GM12891 (cell line): Measurements from ENCODE around the gene DERL3. TPM values are rescaled to one million over a fixed set of nuclear protein-coding genes. Genes with fewer than 3 reads are reported as not detected.
"Not testable (repeated sequence)": the region's sequence is repeated elsewhere in the genome, so short reads cannot be mapped to it uniquely, and the experiment has no call there.

Experiments
- DNase-seq: peaks from one replicate; pipeline ENCODE4 v3.0.0; 2011; ENCODE audit warnings: low spot score; ENCODE audit not compliant: insufficient read length
- FAIRE-seq: peaks from 2 replicates; lab custom pipeline; 2011; peaks lifted over from hg19 to GRCh38; lab: Jason Lieb, UNC
- PAX5 ChIP-seq: IDR thresholded peaks from 2 replicates; pipeline ENCODE4 v1.6.1; 2011; ENCODE audit warnings: low read length, moderate library complexity, mild to moderate bottlenecking; ENCODE audit not compliant: insufficient read depth, severe bottlenecking
- POLR2A ChIP-seq: IDR thresholded peaks from 2 replicates; pipeline ENCODE4 v1.6.1; 2011; ENCODE audit warnings: low read depth, low read length, control low read depth
- POLR2AphosphoS5 ChIP-seq: IDR thresholded peaks from 2 replicates; pipeline ENCODE4 v1.6.1; 2011; ENCODE audit warnings: low read depth, low read length, control low read depth
- POU2F2 ChIP-seq: IDR thresholded peaks from 2 replicates; pipeline ENCODE4 v1.6.1; 2011; ENCODE audit warnings: low read depth, mild to moderate bottlenecking, control low read depth, low read length, moderate library complexity
- SPI1 ChIP-seq: IDR thresholded peaks from 2 replicates; pipeline ENCODE4 v1.6.1; 2011; ENCODE audit warnings: low read depth, low read length, control low read depth
- TAF1 ChIP-seq: IDR thresholded peaks from 2 replicates; pipeline ENCODE4 v1.6.1; 2011; ENCODE audit warnings: low read depth, low read length, control low read depth
- polyA plus RNA-seq: library from polyadenylated mRNA; unstranded; fragments of >200 nt; gene quantifications from one replicate; pipeline ENCODE4 v1.2.1, GENCODE V29; 2012; ENCODE audit warnings: low read depth, missing spikeins, inconsistent platforms; ENCODE audit not compliant: missing spikeins

Gene DERL3
- polyA plus RNA-seq, result 9.4 TPM

GRCh38 chr22:23838681-23839468 lies at the start of gene DERL3:
Gene DERL3 (minus strand): TSS chr22:23839006. CDS start chr22:23838987, 19 bp downstream.
- TF ChIP-seq TAF1, result no peak
- TF ChIP-seq POLR2A, result no peak
- TF ChIP-seq SPI1, result peak; percentile 69
- TF ChIP-seq PAX5, result no peak
- DNase-seq (peak; percentile 94), FAIRE-seq (peak; percentile 100)

DNA sequence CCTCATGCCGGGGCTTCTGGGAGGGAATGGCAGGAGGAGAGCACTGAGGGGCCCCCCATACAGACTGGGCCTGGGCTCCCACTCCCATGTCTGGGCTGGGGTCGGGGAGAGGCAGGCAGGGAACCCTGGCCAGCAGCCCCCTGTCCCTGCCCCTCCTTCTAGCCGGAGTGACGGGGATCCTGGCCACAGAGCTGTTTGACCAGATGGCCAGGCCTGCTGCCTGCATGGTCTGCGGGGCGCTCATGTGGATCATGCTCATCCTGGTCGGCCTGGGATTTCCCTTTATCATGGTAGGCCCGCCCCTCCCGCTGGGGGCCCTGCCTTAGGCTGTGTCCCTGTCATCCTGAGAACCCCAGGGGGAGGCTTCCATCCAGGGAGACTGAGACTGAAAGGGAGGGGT lies 45.3 kb upstream of the DERL3 start:
- no peak for FAIRE-seq
- no peak for TF ChIP-seq TAF1
- no peak for TF ChIP-seq PAX5
- no peak for TF ChIP-seq POU2F2
- no peak for TF ChIP-seq SPI1
- no peak for TF ChIP-seq POLR2A
- TF ChIP-seq POLR2AphosphoS5, result no peak
- DNase-seq, result no peak

DNA sequence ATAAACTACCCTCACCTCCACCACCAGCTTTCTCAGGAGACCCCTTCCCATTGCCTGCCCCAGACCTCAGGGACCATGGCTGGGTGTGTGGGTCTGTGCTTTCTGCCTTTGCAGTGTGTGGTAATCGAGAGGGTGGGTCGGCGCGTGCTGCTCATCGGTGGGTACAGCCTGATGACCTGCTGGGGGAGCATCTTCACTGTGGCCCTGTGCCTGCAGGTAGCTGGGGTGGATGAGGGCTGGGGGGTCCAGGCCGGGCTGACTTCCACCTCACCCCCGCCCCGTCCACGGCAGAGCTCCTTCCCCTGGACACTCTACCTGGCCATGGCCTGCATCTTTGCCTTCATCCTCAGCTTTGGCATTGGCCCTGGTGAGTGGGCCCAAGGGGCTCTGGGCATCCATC lies 44.9 kb upstream of the DERL3 start:
- TF ChIP-seq PAX5 (no peak), TAF1 (no peak), POU2F2 (no peak), POLR2AphosphoS5 (no peak), SPI1 (no peak), POLR2A (no peak)
- FAIRE-seq (no peak), DNase-seq (no peak)

DNA sequence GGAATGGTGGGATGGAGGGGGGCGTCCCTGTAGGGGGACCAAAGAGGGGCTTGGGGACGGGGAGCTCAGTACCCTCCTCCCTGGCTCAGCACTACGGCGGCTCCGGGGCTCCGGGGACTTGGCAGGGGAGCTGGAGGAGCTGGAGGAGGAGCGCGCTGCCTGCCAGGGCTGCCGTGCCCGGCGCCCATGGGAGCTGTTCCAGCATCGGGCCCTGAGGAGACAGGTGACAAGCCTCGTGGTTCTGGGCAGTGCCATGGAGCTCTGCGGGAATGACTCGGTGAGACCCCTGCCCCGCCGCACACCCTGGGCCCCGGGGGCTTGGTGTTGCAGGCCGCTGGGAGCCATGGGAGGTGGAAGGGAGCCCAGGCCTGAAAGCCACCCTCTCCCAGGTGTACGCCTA lies 43.6 kb upstream of the DERL3 start:
- TF ChIP-seq TAF1 (no peak), POLR2A (no peak), SPI1 (no peak), PAX5 (no peak), POLR2AphosphoS5 (no peak), POU2F2 (no peak)
- FAIRE-seq, result no peak
- no peak for DNase-seq

DNA sequence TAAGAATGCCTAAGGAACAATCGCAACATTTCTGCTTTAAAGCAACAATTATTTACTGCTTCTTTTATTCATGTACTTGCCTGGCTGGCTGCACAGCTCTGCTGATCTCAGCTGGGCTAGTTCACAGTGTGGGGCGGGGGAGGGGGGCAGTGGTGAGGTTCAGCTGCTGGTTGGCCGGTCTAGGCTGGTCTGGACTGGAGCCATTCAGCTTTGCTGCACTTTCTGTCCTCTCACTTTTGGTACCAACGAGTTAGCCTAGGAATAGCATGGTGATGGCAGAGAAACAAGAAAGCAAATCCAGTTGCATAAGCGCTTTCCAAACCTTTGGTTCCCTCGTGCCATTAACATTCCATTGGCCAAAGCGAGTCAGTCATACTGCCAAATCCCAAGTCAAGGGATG lies 39.4 kb upstream of the DERL3 start:
- FAIRE-seq, result no peak
- TF ChIP-seq TAF1 (no peak), POU2F2 (no peak), PAX5 (no peak), POLR2A (no peak), POLR2AphosphoS5 (no peak), SPI1 (no peak)
- DNase-seq, result no peak

DNA sequence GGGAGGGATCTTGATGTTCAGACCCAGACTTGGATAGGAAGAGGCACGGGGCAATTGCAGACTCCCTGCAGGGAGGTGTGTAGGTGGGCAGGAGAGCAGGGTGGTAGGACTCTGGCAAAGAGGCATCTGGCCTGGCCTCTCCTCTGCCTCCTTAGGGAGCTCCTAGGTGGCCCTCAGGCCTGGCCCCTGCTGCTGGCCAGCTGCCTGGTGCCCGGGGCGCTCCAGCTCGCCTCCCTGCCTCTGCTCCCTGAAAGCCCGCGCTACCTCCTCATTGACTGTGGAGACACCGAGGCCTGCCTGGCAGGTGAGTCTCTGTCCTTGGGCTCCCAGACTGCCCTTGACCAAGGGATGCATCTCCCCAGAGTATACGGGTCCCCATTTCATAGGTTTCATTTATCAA lies 38.8 kb upstream of the DERL3 start:
- FAIRE-seq (no peak), DNase-seq (no peak)
- TF ChIP-seq POLR2A (no peak), POU2F2 (no peak), PAX5 (no peak), TAF1 (no peak), POLR2AphosphoS5 (no peak), SPI1 (no peak)

DNA sequence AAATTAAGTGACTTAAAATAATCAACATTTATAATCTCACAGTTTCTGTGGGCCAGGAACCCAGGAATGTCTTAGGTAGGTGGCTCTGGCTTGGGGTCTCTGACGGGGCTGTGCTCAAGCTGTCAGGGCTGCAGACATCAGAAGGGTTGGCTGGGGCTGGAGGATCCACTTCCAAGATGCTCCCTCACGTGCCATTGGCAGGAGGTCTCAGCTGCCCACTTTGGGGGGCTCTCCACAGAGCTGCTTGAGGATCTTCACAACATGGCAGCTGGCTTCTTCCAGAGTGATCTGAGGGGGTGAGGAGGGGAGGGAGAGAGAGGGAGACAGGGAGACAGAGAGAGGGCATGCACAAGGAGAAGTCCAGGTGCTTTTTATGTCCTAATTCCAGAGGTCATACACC lies 37.0 kb upstream of the DERL3 start:
- TF ChIP-seq POU2F2, result no peak
- no peak for TF ChIP-seq POLR2A
- TF ChIP-seq PAX5, result no peak
- no peak for TF ChIP-seq TAF1
- TF ChIP-seq POLR2AphosphoS5, result no peak
- no peak for TF ChIP-seq SPI1
- FAIRE-seq (no peak), DNase-seq (no peak)

DNA sequence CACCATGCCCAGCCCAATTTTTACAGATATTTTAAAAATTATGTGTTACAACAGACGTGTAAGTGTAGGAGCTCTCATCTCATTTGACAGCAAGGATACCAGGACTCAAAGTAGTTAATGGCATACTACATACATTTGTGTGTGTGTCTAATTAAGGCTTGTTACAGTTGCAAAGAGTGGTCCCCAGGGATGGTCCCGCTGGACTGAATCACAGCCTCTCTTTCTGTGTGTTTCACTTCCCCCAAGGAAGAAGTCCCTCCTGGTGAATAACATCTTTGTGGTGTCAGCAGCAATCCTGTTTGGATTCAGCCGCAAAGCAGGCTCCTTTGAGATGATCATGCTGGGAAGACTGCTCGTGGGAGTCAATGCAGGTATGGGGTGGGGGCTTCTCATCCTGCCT lies 36.1 kb upstream of the DERL3 start:
- 0 out of 2 replicates have a peak, but pooled peaks have one; percentile 5 for TF ChIP-seq SPI1
- no peak for TF ChIP-seq POLR2AphosphoS5
- TF ChIP-seq TAF1, result no peak
- FAIRE-seq, result no peak
- DNase-seq, result no peak

GRCh38 chr22:23868580-23868979 lies 29.8 kb upstream of the DERL3 start:
- no peak for FAIRE-seq
- DNase-seq, result no peak
- TF ChIP-seq POLR2AphosphoS5 (no peak), SPI1 (no peak), POU2F2 (no peak), POLR2A (no peak), TAF1 (no peak), PAX5 (no peak)

- DNase-seq, FAIRE-seq: not testable (repeated sequence)
Observed at GRCh38 chr22:23864499-23865154, 25.8 kb upstream of the DERL3 start.
